GM10266 (cell line): ENCODE data around the gene S100B.

Source experiments
- DNase-seq: peaks from one replicate; pipeline ENCODE4 v3.0.0; 2012; ENCODE audit errors: extremely low spot score
- TF ChIP-seq, protein P1 (sequence below): IDR thresholded peaks from 2 replicates; pipeline ENCODE4 v1.5.1; 2012; ENCODE audit warnings: mild to moderate bottlenecking, low read depth; ENCODE audit not compliant: control insufficient read depth, insufficient read depth; ENCODE audit errors: missing control alignments

S100B gene

DNA sequence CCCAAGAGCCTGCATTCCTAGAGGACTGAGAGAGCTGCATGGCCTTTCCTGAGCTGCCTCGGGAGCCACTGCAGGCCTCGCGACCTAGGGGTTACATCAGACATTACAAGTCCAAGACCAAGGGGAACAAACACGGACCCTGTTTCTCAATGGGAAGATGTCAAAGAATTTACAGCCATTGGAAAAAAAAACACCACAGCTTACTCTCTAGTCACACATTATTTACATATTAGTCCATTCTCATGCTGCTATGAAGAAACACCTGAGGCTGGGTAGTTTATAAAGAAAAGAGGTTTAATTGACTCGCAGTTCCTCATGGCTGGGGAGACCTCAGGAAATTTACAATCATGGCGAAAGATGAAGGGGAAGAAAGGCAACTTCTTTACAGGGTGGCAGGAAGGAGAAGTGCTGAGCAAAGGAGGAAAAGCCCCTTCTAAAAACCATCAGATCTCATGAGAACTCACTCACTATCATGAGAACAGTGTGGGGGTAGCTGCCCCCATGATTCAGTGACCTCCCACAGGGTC, 22.2 kb upstream of the S100B start:
- DNase-seq, result no peak
- TF ChIP-seq, protein P1, sequence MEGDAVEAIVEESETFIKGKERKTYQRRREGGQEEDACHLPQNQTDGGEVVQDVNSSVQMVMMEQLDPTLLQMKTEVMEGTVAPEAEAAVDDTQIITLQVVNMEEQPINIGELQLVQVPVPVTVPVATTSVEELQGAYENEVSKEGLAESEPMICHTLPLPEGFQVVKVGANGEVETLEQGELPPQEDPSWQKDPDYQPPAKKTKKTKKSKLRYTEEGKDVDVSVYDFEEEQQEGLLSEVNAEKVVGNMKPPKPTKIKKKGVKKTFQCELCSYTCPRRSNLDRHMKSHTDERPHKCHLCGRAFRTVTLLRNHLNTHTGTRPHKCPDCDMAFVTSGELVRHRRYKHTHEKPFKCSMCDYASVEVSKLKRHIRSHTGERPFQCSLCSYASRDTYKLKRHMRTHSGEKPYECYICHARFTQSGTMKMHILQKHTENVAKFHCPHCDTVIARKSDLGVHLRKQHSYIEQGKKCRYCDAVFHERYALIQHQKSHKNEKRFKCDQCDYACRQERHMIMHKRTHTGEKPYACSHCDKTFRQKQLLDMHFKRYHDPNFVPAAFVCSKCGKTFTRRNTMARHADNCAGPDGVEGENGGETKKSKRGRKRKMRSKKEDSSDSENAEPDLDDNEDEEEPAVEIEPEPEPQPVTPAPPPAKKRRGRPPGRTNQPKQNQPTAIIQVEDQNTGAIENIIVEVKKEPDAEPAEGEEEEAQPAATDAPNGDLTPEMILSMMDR, result no peak

DNA sequence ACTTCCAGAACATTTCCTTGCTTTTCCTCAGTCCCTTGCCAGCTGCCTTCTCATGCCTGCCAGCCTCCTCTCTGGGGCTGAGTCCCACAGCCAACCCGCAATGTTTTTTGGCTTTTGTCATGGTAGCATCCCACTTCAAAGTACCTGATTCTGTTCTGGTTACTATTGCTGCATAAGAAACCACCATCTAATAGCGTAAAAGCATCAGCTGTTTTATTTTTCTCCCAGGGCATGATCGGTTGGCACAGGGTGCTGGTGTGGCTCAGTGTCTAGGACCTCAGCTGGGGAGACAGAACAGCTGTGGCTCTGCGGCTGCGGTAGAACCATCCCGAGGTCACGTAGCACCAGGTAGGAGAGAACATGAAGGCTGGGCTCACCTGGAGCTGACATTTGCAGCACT, 21.7 kb upstream of the S100B start:
- DNase-seq, result no peak
- TF ChIP-seq, protein P1, result no peak

DNA sequence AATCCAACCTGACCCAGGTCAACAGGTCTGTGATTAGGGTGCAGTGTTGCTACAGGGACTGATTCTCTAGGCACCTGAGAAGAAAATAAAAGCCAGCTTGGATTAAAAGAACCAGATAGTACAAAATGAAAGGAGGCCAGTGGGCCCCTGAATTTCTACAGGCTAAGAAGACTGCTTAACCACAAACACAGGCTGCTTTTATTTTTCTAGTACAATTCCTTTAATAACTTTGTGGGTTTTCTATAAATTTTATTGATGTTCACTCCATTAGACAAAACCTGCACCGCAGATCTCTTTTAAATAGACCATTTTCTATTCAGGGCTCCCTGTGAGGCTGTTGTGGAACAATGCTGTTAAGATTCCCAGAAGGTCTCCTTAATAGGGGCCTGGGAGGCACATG, 20.9 kb upstream of the S100B start:
- TF ChIP-seq, protein P1, result no peak
- no peak for DNase-seq

DNA sequence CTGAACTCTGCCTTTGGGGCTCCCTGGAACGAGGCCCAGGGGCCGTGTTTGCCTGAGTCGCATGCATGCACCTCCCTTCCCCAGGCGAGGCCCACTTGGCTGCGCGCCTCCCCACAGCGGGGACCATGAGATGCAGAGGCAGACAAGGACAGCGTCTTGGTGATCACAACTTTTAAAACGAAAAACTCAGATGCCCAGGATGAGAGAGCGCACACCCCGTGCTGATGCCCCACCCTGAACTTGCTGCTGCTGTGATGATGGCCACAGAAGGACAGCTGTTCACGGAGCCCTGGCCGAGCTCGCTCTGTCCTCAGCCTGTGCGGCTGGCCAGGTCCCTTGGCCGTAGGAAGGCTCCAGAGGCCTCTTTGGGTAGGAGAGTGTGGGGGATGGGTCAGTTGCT, 19.2 kb upstream of the S100B start:
- TF ChIP-seq, protein P1, result no peak
- DNase-seq, result no peak

DNA sequence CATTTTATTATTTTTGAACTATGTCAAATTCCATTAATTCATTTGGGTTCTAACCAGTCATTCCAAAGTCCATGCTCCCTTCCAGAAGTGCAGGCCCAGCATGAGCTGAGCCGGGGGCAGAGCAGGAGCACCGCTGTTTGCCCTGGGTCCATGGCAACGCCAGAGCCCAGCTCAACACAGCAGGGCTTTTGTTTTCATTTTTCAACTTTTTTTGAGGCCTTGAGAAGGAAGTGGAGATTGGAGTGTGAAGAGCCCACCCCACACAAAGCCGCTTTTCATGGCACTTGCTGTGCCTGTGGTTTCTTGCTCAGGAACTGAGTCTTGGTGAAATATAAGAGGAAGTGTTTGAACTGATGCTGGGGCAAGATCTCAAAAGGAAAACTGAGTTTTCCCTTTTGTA, 17.3 kb upstream of the S100B start:
- DNase-seq, result no peak
- TF ChIP-seq, protein P1, result no peak

DNA sequence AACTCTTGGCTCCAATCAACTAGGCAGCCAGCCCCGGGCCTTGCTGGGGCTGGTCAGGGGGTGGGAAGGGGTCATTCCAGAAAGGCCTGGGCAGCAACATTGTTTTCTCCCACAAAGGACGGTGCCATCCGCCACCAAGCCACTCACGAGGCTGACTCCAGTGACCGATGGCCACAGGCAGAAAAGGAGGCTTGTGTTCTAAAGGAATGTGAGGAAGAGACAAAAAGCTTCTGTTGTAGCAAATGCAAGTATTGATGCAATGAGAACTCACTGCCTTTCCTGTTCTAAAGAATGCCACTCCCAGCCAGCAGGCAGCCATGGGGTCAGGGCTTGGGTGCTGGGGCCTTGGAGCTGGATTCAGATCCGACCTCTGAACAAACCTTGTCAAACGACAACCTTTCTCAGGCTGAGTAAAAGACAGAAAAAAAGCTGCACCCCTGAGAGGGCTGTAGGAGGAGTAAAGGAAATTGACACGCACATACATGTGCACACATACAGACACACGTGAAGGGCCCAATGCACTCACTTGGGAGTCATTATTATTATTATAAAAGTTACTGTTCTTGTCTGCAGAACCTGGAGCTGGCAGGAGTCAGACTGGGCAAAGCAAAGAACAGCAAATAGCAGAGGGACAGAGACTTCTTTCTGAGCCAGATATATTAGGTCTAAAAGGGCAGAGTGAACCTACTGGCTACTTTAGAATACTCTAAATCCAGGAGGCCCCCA, 16.7 kb upstream of the S100B start:
- no peak for DNase-seq

DNA sequence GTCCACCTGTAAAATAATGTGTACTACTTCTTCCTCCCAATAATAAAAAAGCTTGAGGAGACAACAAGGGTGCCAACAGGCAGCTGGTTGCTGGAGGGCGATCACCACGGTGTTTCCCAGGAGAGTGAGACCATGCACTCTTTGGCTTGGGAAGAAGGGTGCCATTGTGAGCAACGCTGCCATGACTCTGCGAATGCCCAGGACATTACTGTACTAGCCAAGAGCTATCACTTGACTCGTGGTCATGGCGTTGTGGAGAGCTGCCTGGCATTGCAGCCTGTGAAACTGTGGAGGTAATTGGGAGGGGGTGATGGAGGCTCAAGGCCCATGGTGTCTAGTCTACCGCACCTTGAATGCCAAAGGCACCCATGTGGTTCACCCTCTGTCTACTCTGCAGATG, 16.0 kb upstream of the S100B start:
- TF ChIP-seq, protein P1, result no peak
- DNase-seq, result no peak

More for the DNA sequence above, 16.7 kb upstream of the S100B start:
- TF ChIP-seq, protein P1, result no peak
